22Rv1 (cell line): Measurements from ENCODE around the gene PPP6R3.
"Not testable (repeated sequence)": the region's sequence is repeated elsewhere in the genome, so short reads cannot be mapped to it uniquely, and the experiment has no call there.

Experiments
- CTCF ChIP-seq: fragments of 450-650 bp; IDR thresholded peaks from 2 replicates; pipeline ENCODE4 v1.5.1; 2017; ENCODE audit warnings: mild to moderate bottlenecking
- ZFX ChIP-seq: fragments of 450-650 bp; IDR thresholded peaks from 2 replicates; pipeline ENCODE4 v1.6.1; 2017; ENCODE audit warnings: antibody characterized with exemption, borderline replicate concordance

GRCh38 chr11:68623706-68624105 is 163.2 kb downstream of the PPP6R3 start:
- TF ChIP-seq CTCF, ZFX: not testable (repeated sequence)
